HG03095 (cell line): ENCODE data around the gene SPOCK1.

Experiments used
- ATAC-seq: cut with Tn5 transposase; IDR thresholded peaks from one replicate; pipeline ENCODE4 v1.9.1; 2021; ENCODE audit warnings: moderate library complexity; ENCODE audit not compliant: unreplicated experiment

Gene SPOCK1

GRCh38 chr5:137129886-137130680, 369.0 kb downstream of the SPOCK1 start:
- no peak for ATAC-seq

GRCh38 chr5:137128012-137128411, 371.1 kb downstream of the SPOCK1 start:
- ATAC-seq = no peak

GRCh38 chr5:137126829-137127228, 372.3 kb downstream of the SPOCK1 start:
- ATAC-seq = no peak

- no peak for ATAC-seq
Observed at GRCh38 chr5:137122558-137122957, 376.6 kb downstream of the SPOCK1 start.

- ATAC-seq = no peak
Observed at GRCh38 chr5:137122075-137122474, 377.1 kb downstream of the SPOCK1 start.

- ATAC-seq = no peak
Observed at GRCh38 chr5:137119321-137119720, 379.8 kb downstream of the SPOCK1 start.

- no peak for ATAC-seq
Observed at GRCh38 chr5:137118629-137119028, 380.5 kb downstream of the SPOCK1 start.

GRCh38 chr5:137115152-137115551, 384.0 kb downstream of the SPOCK1 start:
- ATAC-seq = no peak

GRCh38 chr5:137114529-137114928, 384.6 kb downstream of the SPOCK1 start:
- no peak for ATAC-seq

- no peak for ATAC-seq
Observed at GRCh38 chr5:137113939-137114338, 385.2 kb downstream of the SPOCK1 start.

GRCh38 chr5:137113161-137113560, 386.0 kb downstream of the SPOCK1 start:
- ATAC-seq = no peak

GRCh38 chr5:137105351-137106035, 393.6 kb downstream of the SPOCK1 start:
- no peak for ATAC-seq

- no peak for ATAC-seq
Observed at GRCh38 chr5:137101544-137101943, 397.6 kb downstream of the SPOCK1 start.

GRCh38 chr5:137099651-137100050, 399.5 kb downstream of the SPOCK1 start:
- no peak for ATAC-seq

- no peak for ATAC-seq
Observed at GRCh38 chr5:137098663-137099062, 400.5 kb downstream of the SPOCK1 start.

- ATAC-seq = no peak
Observed at GRCh38 chr5:137098238-137098637, 400.9 kb downstream of the SPOCK1 start.

GRCh38 chr5:137097203-137097602, 401.9 kb downstream of the SPOCK1 start:
- no peak for ATAC-seq

- ATAC-seq = no peak
Observed at GRCh38 chr5:137096149-137097103, 402.7 kb downstream of the SPOCK1 start.

GRCh38 chr5:137095597-137095996, 403.5 kb downstream of the SPOCK1 start:
- no peak for ATAC-seq

- ATAC-seq = no peak
Observed at GRCh38 chr5:137092831-137093230, 406.3 kb downstream of the SPOCK1 start.

GRCh38 chr5:137091472-137091871, 407.7 kb downstream of the SPOCK1 start:
- no peak for ATAC-seq
